SU-DHL-6 (cell line): Measurements from ENCODE around the gene SLC9A6.

Source experiments
- EZH2phosphoT487 ChIP-seq: fragments of 200-600 bp; sonication (generic), shearing (Covaris generic); conservative IDR thresholded peaks from 2 replicates; pipeline ENCODE4 v1.6.1; 2018; ENCODE audit warnings: mild to moderate bottlenecking, antibody characterized with exemption, low read length, moderate library complexity, mixed read lengths
- TF ChIP-seq, protein P1 (sequence below): fragments of 200-600 bp; sonication (generic); IDR thresholded peaks from one replicate; pipeline ENCODE4 v1.5.1; 2017; ENCODE audit warnings: antibody characterized with exemption, mild to moderate bottlenecking, low read length, moderate library complexity; ENCODE audit not compliant: insufficient read depth, poor library complexity, severe bottlenecking

GRCh38 chrX:135981668-135982067 is 3.6 kb upstream of the SLC9A6 start:
- TF ChIP-seq, protein P1, sequence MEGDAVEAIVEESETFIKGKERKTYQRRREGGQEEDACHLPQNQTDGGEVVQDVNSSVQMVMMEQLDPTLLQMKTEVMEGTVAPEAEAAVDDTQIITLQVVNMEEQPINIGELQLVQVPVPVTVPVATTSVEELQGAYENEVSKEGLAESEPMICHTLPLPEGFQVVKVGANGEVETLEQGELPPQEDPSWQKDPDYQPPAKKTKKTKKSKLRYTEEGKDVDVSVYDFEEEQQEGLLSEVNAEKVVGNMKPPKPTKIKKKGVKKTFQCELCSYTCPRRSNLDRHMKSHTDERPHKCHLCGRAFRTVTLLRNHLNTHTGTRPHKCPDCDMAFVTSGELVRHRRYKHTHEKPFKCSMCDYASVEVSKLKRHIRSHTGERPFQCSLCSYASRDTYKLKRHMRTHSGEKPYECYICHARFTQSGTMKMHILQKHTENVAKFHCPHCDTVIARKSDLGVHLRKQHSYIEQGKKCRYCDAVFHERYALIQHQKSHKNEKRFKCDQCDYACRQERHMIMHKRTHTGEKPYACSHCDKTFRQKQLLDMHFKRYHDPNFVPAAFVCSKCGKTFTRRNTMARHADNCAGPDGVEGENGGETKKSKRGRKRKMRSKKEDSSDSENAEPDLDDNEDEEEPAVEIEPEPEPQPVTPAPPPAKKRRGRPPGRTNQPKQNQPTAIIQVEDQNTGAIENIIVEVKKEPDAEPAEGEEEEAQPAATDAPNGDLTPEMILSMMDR: no peak
- no peak for TF ChIP-seq EZH2phosphoT487
